Lower leg skin (tissue), 3 donors: Measurements from ENCODE around the gene STK16.

Source experiments
- CTCF ChIP-seq, 3 donors: fragments of 450-650 bp; IDR thresholded peaks; one replicate each; pipeline ENCODE4 v1.5.1; 2016; ENCODE audit warnings: antibody characterized with exemption in 3 of 3, mild to moderate bottlenecking in 3 of 3, moderate library complexity in 2 of 3
- POLR2A ChIP-seq, 2 donors: fragments of 450-650 bp; IDR thresholded peaks; one replicate each; pipeline ENCODE4 v1.6.1; 2016 to 2017; ENCODE audit warnings: antibody characterized with exemption in 2 of 2, mild to moderate bottlenecking in 1 of 2, moderate library complexity in 1 of 2

GRCh38 chr2:219214786-219215185 lies 30.5 kb upstream of the STK16 start:
- no peak for TF ChIP-seq CTCF (IDR thresholded peaks at IDR 0.05)
- no peak for TF ChIP-seq POLR2A (IDR thresholded peaks at IDR 0.05)
